K562 treated with DMSO at 1 percent for 48 hours (cell line): ENCODE measurements around the gene TEX47. TPM values are rescaled to one million over a fixed set of nuclear protein-coding genes. Genes with fewer than 3 reads are reported as not detected.

Source experiments
- total RNA-seq: library from RNA; unstranded; fragments of 300-600 nt; gene quantifications from 2 replicates; pipeline ENCODE4 v1.2.3, GENCODE V29; 2022; ENCODE audit warnings: low replicate concordance; ENCODE audit errors: extremely low read depth

The TEX47 gene
- not detected in 2 replicates for total RNA-seq

DNA sequence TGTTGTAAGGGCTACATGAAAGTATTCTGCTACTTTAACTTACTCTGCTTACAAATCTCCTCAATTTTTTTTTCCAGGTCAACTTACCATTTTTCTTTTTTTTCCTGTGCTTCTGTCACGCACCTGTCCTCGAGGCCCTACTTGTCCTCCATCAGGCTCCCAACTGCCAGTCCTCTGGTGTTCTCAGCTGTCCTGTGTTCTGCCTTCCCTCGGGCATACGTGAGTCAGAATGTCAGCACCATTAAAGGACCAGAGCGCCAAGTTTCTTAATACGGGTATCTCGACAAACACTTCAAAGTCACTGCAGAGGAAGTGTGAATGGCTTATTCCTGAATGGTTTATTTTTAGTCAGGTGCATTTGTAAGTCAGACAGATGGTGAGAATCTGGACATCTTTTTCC is at the start of gene TEX47:
TSS of gene TEX47 (minus strand) at position 185 of the 400 bp plus-strand sequence. CDS start 795 bp downstream, outside the sequence.

DNA sequence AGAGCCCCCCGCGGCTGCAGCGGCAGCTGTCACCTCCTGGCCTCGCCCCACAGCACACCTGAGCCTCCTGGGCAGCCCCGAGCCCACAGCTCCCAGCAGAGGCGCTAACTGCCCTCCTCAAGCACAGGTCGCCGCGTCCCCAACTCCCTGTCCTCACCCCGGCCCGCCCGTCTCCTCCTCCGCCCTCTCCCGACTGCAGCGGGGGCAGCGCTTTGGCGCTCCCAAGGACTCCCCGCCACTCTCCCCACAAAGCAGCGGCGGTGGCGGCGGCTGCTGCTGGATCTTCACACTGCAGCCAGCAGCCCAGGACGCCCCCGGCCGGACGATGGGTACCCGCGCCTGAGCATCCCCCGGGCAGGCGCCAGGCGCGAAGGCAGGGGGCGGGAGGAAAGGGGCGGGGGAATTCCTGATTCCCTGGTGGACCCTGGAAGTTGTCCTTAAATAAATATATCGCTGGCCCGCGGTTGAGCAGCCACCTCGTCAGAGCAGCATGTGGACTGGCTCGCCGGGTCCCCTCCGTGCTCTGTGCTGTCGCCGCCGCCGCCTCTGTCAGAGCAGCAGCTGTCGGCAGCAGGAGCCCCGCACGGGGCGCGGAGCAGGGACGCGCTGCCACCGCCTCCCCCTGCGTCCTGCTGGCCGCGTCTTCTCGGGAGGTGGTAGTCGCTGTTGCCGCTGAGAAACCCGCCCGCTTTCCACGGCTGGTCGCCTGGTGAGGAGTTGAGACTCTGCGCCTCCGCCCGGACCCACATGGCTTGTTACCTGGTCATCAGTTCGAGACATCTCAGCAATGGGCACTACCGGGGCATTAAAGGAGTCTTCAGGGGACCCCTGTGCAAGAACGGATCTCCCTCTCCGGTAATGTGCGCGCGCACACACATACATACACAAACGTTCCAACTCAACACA is 36.1 kb downstream of the TEX47 start, which contains the start of gene ZNF804B:
TSS of gene ZNF804B (plus strand) at position 471 of the 906 bp plus-strand sequence. CDS start at position 748, 277 bp downstream.

Other genes with a start within 250 kb of the TEX47 start
- not detected in 2 replicates for gene ZNF804B, start 36.0 kb downstream of the TEX47 start, total RNA-seq